ENCODE data around the gene GNAT3.

GNAT3 gene
- total RNA-seq = 0 reads per million in 4 experiments

DNA sequence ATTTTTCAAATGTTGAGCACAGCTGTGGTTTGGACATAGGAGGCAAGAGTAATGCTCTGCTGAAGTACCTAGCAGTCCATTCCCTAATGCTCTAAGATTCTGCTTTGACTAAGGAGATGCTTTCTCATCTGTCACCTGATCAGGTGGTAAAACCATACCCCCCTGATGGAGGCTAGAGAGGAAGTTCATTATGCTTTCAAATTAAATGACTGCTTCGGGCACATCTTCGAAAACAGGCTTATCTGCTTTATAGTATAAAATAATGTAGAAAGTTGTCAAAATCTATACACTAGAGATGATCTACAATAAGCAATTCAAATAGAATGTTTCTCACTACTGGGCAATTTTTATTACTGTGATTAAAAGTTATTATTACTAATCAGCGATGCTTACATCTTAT is at the start of gene GNAT3:
Gene GNAT3 (minus strand): TSS at position 101 of the 400 bp plus-strand sequence. CDS start 138 bp downstream, outside the sequence.
- DNase-seq = no peak

DNA sequence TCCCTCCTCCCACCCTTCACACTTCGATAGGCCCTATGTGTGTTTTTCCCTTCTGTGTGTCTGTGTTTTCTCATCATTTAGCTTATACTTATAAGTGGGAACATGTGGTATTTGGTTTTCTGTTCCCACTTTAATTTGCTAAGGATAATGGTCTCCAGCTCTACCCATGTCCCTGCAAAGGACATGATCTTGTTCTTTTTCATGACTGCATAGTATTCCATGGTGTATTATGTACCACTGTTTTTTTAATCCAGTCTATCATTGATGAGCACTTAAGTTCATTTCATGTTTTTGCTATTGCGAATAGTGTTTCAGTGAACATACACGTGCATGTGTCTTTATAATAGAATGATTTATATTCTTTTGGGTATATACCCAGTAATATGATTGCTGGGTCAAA is 46.3 kb upstream of the GNAT3 start:
- DNase-seq = no peak

DNA sequence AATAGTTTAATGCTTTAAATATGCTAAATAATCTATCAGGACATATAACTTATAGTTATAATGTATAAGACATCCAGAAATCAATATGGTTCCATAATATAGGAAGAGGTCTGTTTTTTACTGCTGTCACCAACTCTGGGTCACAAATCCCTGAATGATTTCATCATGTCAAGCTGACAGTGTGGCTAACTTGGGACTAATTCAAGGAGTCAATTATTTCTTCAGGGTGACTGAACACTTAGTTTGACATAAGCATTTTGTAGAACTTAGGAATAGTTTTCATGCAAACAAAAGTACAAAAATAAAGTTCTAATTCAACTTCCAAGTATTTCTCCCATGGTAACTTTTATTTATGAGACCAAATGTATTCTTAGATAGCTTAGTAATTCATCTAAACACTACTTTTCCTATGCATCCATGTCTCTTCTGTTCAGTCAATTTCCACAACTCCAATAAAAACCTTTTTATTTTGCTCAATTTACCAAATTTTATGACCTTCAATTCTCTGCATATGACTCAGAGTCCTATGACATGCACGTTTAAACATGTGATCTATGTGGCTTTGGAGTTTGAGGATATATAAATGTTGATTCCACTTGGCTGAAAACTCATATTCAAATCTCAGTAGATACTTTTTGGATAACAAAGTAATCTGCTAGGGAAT is 40.3 kb upstream of the GNAT3 start:
- no peak for DNase-seq

DNA sequence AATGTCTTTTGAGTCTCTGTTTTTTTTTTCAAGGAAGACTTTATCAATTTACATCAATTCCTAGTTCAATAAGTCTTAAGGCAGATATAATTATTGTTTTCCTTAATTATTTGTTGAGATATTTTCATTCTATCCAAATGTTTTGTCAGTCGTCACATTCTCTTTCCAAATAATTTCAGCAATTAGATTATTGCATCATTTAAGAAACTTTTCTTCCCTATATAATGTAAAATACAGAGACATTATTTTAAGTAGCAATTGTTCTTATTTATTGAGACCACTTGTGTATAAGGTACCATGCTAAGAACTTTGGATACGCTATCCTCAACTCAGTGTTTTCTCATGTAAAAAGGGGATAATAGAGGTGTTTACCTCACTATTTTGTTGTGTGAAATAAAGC is 38.1 kb upstream of the GNAT3 start:
- DNase-seq = no peak

DNA sequence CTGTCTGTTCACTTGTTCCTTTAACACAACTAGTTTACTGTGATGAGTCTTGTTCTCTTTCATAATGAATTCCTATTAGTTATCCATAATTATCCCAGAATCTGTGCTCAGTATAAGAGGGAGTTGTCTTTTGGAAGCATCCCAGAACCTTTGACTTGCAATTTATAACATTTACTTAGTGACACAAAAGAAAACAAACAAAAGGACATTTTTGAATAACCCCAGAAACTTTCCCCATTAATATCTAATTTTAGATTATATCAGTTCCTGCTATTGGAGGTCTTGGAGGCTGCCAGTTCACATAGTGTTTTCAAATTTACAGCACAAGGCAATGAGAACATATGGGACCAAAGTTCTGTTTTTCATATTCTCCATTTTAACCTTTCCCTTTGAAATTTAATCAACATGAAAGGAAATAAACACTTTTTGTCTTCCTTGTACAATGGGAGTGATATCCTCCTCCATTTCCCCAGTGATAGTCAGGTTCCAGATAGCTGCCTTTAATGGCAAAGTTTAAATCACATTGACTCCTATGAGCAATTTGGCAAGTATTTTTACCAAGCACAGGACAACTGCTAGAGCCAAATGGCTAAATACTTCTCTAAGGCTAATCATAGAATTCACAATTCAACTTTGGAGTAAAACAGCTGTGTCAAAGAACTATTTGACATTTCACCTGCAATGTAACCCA is 37.1 kb upstream of the GNAT3 start:
- no peak for DNase-seq

DNA sequence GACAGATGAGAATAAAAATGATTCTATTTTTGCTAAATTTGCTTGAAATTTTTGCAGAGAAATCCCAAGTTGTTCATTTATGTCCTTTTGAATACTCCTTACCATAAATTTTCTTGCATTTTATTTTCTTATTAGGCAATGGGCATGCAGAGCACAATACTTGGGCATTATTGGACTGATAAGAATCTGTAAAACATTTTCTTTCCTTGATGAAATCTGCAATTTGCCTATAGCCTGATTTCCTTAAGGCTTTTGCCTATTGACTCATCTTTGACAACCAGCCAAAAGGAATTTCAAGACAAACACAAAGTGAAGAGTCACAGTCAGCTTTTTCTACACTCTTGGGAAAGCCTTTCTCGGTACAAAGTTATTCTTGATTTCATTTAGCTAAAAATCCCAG is 30.5 kb upstream of the GNAT3 start:
- no peak for DNase-seq

DNA sequence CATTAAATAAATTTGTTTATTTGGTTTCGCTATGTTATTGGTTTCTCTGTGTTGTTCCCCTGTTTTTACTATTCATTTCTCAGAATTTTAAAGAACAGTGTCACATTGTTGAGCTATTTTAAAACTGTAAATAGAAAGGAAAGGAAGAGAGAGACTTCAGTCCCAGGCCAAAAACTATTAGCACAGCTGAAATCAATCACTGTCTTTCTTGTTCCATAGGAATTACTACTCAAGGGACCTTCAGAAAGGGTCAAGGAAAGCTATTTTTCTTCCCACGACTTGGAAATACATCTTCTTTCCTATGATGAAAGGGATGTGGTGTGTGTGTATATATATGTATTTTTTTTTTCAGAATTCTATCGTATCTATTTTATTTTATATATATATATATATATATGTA is 29.0 kb upstream of the GNAT3 start:
- no peak for DNase-seq

DNA sequence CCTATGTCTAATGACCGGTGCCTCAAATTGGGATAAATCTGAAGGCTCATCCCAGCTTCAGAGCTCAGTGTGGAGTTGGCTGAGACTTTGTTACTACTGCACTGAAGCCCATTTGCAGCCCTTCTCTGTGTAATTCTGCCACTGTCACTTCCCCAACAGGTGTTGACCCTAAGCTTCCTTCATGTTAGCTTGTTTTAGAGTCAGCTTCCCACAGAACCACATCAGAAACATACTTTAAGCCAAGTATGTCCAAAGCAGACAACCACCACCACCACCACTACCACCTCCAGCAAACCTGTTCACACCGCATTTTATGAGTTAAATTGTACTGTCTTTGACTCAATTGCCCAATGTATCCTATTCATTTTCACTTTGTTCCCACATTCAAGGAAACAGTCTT is 25.2 kb upstream of the GNAT3 start:
- DNase-seq = no peak

DNA sequence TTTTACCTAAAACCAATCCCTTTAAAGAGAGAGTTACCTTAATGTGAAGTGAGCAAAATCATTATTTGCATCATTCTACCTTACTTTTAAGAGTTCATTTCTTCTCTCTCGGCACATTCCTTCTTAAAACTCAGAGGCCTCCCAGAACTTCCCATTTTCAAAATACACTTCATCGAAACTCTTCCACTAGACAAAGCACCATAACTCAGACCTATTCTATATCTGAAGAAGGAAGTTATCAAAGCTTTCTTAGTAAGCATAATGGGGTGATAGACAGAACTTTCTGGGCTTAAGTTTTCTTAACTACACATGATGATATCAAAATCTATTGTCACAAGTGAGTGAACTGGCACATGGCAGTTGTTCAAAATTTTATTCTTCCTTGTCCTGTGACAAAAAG is 24.6 kb upstream of the GNAT3 start:
- no peak for DNase-seq

DNA sequence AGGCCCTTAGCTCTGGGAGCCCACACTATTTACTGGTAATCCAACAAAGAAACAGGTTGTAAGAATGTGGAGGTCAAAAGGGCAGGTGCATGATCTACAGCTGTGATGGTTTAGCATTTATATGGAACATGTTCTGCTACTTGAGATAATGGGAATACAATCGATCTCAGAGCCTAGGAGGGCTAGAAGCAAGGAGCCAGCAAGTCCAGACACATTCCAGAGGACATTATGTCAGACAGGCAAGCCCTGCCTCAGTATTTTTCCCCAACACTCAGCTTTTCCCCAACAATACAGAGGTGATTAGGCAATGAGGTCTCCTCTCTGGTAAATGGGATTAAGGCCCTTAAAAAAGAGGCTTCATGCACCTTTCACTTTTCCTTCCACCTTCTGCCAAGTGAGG is 21.4 kb upstream of the GNAT3 start:
- DNase-seq = no peak

DNA sequence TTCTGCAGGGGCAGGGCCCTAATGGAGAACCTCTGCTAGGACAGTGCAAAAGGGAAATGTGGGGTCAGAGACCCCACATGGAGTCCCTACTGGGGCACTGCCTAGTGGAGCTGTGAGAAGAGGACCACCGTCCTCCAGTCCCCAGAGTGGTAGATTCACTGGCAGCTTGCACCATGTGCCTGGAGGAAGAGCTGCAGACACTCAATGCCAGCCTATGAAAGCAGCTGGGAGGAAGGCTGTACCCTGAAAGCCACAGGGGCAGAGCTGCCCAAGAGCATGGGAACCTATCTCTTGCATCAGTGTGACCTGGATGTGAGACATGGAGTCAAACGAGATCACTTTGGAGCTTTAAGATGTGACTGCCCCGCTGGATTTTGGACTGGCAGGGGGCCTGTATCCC is 20.3 kb upstream of the GNAT3 start:
- DNase-seq = no peak

DNA sequence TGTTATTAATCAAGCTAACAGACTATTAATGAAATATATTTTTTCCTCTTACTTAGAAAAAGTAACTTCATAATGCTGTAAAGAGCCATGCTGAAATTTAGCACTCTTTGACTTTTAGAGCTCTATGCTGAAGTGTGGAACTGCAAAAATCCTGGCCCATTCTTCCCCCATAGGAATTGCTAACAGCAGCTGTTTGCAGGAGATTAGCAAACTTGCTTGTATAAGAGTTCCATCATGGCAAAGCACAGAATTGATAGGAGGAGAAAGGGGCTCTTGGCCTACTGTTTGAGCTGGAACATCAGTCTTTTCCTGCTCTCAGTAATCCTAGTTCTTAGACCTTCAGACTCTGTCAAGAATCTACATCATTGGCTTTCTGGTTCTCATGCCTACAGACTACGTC is 18.3 kb upstream of the GNAT3 start:
- no peak for DNase-seq

DNA sequence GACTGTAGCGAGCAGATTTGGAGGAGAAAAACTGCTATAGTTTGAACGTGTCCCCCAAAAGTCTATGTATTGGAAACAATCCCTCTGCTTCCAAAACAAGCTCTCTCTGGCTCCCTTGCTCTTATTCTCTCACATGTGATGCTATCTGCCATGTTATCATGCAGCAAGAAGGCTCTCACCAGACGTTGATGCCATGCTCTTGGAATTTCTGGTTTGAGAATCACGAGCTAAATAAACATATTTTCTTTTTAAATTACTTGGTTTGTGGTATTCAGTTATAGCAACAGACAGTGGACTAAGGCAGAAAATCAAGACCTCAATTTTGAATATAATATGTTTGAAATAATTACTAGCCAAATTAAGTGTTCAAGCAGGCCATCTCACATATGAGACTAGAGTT is 17.5 kb upstream of the GNAT3 start:
- DNase-seq = no peak

DNA sequence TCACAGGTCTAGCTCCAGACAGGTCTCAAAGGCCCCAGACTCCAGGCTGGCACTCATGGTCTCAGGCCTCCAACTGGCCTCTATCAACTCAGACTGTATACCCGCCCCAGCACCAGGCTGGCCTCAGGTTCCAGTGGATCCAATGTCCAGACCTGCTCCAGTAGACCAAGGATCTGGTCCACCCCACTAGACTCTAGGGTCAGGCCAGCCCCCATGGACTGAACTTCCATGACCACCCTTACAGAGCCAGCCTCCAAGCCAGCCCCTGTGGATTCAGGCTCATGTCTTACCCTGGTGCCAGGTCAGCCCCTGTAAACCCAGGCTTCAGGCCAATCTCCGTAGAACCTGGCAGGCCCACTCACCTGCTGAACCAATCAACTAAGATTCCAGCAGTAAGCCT is 16.8 kb upstream of the GNAT3 start:
- DNase-seq = no peak

DNA sequence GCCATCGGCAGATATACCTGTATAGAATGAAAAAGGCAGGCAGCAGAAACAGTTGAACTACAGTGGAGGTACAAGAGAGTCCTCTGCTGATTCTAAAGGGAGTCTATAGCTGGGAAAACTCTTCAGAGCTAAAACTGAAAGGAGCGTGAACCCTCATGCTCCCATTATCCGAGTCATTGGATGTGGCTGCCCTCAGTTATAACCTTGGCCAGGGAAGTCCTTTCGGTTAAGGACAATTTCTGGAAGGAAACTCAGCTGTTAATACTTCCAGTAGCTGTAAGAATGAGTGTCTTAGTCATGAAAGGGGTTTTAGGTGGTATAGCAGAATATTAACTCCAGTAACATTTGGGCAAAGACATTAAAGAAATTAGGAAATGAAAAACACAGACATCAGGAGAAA is 14.6 kb upstream of the GNAT3 start:
- DNase-seq = no peak

DNA sequence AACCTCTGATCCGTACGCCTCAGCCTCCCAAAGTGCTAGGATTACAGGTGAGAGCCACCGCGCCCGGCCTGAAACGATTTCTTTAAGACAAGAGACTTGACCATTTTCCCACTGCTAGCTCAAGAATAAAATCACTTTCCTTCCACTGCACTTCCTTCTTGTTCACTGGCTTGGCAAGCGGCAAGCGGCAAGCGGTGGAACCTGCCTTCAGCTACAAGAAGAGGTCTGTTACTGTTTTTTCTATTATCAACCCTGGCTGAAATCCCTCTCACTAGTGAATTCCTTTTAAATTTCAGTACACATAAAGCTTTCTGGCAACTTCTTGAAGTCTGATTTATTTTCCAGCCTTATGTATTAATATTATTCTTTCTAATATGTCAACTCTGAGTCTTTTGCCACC is 12.8 kb upstream of the GNAT3 start:
- DNase-seq = no peak

DNA sequence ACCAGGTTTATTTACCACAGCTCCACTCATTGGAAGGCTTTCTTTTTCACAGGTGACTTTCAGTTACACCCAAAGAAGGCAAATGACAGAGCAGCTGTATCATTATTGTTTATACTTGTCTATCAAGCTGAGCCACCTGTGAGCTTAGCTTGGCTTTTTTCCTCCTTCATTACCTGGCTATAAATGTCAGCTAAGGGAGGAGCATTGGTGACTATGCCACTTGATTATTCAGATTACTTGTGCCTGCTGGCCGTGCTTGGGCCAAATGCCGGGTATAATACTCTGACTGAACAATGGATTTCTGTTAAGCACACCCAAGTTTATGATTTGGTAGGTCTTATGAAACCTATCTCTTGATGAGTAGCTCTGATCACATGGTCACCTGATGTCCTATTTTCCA is 9.9 kb upstream of the GNAT3 start:
- DNase-seq = no peak

DNA sequence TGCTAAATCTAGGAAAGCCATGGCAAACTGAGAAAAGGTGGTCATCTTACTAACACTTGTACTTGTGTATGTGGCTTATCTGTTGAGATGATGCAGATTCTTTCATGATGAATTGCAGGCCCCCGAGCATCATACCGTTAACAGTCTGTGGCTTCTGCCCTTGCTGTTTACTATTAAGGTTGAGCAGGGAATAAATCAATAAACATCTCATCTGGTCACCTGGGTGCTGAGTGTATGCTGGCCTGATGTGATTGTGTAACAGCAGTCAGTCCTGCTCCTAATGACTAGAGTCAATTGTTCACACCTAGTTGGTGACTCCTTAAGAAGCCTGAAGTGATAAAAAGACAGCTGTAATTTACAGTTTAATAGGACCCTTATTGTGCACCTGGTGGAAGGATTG is 8.3 kb upstream of the GNAT3 start:
- DNase-seq = no peak

DNA sequence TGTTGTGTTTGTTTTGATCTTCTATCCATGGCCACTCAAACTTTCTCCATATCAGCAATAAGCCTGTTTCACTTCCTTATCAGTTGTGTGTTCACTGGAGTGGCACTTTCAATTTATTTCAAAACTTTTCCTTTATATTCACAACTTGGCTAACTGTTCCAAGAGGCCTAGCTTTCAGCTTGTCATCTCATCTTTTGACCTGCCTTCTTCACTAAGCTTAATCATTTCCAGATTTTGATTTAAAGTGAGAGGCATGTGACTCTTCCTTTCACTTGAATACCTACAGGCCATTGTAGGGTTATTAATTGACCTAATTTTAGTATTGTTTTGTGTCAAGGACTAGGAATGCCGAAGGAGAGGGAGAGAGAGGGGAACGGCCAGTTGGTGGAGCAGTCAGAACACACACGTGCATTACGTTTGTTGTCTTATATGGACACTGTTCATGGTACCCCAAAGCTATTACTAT is 5.5 kb upstream of the GNAT3 start:
- no peak for DNase-seq

DNA sequence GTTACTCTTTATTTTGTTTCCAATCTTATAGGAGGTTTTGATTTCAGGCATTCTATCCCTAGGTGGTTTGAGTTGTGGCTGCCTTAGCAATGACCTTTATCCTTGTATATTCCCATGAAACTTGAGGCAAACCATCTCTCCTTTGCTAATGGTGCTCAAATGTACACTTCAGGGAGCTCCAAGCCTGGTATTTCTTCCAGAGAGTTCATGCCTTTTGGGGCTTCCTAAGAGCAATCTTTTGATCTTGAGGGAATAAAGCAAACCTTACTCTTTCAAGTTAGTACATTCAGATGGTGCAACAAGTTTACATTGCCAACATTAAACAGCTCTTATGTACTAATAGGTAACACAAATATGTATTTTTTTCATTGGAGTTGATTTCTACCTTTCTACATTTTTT is 3.4 kb upstream of the GNAT3 start:
- DNase-seq = no peak

DNA sequence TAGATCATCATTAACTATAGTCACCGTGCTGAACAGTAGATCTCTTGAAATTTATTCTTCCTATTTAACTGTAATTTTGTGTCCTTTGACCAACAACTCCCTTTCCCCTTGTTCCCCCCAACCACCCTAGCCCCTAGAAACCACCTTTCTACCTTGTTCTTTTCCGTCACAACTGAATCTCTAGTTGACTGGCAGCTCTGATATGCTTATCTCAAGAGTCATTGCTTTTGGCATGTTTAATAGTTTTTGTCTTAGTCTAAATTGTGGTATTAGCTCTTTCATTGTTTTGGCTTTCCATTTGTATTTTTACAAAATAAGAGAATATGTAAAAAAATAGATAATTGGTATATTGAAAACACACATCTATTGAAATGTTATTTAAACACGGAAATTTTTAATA is 1.8 kb downstream of the GNAT3 start:
- no peak for DNase-seq

DNA sequence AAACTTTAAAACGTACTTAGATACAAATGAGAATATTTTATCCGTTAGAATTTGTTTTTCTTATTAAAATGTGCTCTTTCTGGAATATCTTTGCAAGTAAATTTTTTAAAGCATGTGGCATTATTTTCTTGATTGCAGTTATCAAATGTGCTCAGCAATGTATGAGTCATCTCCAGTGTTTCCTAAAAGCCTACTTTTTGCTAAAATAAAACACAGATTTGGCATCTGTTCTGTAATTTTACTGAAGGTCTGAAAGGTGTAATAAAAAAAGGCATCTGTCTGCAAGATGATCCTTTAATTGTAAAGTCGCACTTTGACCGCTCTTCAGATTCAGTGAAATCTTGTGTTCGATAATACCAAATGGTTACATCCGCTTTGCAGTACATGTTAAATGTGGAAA is 3.4 kb downstream of the GNAT3 start:
- no peak for DNase-seq

DNA sequence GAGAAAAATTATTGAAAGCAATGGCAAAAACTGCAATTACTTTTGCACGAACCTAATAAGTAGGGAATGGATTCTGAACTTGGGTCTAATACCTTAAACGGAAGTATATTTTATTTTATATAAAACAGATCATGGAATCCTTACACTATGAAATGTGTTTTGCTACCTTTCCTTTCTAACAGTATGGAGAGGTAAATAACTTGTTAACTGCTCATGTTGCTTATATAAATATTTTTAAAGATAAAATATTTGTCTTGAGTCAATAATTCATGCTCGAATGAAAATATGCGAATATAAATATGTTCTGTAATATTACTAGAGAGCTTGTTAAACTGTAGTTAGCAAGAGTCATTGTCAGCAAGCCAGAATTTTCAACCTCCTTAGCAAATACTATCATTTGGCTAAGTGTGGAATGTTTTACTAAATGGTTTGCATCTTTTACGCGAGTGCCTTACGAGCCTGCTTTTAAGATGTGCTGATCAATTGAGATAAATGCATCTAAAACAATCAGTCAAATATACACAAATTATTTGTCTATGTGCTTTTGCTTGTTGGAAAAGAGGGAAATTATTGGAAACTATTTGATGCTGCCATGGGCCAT is 5.9 kb downstream of the GNAT3 start:
- no peak for DNase-seq

DNA sequence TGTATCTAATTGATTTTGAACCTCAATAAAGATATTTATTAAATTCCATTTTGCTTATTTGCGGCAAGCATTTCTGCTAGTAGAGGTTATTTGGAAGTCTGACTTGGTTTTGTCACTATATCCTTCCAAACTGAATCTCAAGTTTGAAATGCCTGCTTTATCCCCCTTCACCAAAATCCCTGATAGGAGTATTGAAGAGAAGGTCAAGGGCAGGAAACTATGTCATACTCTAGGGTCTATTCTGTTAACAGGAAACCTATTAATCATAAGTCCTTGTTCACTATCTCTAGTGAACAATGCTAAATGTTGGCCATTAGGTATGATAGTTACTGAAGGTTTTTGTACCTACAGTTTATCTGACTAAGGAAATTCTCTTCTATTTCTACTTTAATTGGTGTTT is 11.5 kb downstream of the GNAT3 start:
- DNase-seq = no peak

Data from effector CD8-positive, alpha-beta T cell (primary cell).